ENCODE data around the gene CCDC60.

The CCDC60 gene

DNA sequence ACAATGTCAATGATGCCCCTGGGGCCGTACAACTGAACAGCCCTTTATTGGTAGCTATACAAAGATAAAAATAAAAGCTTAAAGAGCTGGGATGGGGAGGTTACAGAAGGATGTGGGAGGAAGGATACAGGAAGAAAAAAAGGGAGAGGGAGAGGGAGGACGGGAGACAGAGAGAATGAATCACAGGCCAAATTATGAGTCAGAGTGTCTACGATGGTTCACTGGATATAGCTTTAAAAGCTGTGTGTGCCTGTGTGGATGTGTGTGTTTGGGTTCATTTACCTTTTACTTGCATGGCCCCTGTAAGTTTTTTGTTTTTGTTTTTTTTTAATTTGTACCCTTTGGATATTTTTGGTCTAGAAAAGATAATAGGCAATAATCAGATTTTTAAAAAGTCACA, 111.9 kb downstream of the CCDC60 start:
- no peak for DNase-seq (ENCODE audit: low read depth in 2 of 2)

DNA sequence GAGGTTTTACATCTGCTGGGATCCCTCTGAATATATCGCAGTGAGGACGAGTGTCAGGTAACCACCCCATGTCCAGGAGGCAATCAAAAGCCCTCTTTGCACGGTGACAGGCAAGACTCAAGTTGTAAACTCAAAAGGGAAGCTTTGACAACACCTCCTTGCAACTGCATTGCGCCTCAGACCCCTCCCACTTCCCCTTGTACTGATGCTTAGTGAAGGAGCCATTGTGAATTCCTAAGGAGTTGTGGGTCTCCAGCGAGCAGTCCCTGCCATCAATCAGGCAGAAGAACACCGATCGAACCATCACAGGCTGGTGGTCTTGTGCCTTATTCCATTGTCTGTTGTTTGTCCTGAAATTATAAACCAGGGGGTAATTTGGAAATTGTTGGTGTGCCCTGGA, 112.6 kb downstream of the CCDC60 start:
- no peak for DNase-seq (ENCODE audit: low read depth in 2 of 2)

DNA sequence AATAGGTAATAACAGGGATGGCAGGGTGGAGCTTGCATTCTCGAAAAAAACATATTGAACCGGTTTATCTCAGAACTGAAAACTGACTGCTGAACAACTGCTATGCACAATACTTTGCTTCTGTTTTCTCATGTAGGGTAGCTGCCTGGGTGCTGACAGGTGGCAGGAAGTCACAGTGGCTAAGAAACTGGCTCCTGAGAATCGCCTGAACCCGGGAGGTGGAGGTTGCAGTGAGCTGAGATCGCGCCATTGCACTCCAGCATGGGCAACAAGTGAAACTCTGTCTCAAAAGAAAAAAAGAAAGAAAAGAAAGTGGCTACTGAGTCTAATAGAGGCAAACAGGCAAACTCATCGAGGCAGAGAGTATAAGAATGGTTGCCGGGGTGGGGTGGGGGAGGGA, 113.1 kb downstream of the CCDC60 start:
- no peak for DNase-seq (ENCODE audit: low read depth in 2 of 2)

DNA sequence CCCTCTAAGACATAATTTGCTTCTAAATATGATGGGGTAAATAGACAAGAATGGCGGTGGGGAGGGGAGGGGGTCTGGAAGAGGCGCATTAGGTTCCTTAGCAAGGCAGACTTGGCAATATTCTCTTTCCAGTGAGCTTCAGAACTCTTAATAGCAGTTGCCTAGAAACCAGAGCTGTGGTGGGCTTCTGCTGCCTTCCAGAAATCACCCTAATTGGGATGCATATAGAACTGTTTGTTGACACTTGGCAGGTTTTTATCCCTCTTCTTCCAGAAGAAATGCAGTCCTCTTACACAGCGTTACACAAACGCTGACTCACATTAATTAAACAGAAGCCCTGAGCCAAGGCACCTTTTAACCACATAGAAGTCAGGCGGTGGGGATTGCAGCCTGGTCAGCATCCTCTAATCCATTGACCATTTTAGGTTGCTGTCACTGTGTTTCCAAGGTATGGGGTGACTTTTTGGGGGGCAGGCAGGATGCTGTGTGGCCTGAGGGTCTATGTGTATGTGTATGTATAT, 114.1 kb downstream of the CCDC60 start:
- no peak for DNase-seq (ENCODE audit: low read depth in 2 of 2)

DNA sequence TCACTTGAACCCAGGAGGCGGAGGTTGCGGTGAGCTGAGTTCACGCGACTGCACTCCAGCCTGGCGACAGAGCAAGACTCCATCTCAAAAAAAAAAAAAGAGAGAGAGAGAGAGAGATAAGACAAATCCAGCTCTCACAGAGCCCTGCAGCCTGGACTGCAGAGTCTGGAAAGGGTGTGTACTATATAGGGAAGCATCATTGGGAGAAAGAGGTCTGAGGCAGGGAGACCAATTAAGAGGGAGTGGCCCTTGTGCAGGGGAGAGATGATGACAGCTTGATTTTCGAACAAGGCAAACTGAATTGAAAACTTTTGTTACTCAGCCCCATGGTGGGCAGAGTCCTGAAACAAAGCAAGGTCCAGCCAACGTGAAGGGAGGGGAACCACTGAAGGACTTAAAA, 116.2 kb downstream of the CCDC60 start:
- no peak for DNase-seq (ENCODE audit: low read depth in 2 of 2)

DNA sequence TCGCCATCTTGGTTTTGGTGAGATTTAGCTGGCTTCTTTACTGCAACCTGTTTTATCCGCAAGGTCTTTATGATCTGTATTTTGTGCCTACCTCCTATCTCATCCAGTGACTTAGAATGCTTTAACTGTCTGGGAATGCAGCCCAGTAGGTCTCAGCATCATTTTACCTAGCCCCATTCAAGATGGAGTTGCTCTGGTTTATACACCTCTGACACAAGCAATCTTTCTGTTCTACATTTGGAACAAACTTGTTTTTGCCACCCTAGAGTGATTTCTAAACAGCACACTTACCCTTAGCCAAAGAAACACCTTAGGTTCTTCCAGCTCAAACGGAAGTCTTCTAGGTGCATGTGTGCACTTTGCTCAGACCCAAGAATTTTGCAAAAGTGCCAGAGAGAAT, 122.3 kb downstream of the CCDC60 start:
- no peak for DNase-seq (ENCODE audit: low read depth in 2 of 2)

DNA sequence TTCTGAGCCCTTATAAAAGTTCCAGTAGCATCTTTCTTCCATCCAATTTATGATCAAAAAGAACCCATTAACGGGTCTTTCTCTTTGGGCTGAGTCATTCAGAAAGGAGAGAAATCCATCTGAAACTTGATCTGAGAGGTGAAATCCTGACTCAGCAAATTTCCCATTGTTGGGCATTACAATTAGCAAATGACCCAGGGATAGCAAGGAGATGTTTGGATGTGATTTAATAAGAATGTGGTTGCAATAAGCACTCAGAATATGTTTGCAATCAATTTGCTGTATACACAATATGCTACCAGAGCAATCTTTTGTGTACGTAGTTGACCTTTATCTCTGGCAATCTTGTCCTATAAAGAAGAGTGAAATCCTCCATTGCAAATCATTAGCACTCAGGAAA, 122.7 kb downstream of the CCDC60 start:
- DNase-seq (ENCODE audit: low read depth in 2 of 2), result no peak

DNA sequence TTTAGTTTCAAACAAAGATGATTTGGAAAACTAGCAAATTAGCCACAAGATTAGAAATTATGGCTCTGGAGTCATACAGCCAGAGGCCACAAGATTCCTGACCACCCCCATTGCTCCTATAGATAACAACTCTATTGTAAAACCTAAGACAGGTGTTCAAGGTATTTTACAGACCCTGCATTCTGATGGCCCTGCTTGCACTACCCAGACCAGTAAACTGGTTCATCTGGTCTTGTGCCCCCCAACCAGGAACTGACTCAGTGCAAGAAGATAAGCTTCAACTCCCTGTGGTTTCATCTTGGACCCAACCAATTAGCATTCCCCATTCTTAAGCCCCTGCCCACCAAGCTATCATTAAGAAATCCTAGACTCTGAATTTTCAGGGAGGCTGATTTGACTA, 125.0 kb downstream of the CCDC60 start:
- no peak for DNase-seq (ENCODE audit: low read depth in 2 of 2)

DNA sequence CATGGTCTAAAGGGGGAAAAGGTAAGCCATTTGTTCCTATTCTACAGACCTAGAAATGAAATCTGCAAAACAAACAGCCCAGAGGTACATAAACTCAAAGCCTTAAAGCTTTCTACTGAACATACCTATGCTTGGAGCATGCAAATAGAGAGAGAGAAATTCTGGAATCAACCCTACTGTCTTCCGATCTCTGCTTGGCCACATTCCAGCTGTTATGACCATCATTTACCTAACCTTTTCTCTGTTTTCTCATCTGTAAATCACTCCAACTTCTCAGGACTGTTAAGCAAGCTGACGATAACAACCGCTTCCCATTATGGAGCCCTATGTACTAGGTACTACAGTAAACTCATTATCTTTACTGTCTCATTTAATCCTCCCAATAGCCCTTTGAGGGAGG, 126.3 kb downstream of the CCDC60 start:
- DNase-seq (ENCODE audit: low read depth in 2 of 2), result no peak

DNA sequence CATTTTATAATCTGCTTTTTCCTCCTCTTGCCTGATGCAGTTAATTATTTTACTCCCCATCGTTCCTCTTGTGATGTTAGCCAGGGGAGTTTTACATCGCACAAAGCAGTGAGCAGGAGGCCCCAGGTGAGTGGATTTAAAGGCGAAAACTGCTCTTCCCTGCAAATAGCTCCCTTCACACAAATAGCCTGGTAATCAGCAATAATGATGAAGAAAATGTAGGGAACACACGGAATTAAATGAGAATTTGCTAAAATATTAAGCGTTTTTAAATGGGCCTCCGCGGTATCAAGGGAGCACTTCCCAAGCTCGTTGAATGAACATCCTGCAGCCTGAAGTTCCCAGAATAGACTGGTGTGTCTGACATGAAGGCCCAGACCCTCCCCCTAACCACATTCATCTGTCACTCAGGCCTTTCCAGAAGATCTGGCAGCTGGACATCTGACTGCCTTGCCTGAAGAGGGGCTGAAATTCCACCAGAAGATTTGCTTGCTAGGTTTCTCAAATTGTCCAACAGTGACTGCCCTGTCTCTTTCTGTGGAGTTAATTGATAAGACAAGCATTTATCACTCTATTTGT, 127.2 kb downstream of the CCDC60 start:
- DNase-seq (ENCODE audit: low read depth in 2 of 2), result no peak

DNA sequence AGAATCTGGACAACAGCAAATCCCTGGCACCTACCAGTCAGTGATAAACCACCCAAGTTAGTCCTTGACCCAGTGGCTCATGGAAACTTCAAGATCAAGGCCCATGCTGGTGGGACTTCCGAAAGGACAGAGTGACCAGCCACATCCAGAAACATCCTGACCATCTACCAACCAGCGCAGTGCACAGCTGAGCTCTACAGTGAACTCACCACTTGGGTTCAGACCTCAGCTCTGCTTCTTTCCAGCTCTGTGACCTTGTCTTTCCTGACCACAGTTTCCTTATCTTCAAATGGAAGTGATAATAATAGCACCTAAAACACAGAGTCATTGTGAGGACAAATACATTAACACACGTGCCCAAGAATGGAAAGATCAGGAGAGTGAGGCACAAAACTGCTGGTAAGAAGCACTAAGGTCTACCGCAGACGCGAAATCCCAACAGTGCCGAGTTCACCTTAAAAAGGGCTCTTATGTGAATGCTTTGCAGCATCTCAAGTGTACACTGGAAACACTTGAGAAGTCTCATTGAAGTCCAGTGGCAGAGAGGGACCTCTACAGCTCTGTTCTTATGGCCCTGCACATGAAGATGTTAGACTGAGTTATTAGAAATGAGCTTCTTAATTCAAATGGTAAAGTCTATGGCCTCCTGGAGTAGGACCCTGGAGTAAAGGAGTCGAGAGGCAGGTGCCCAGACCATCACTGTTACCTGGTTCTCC, 128.8 kb downstream of the CCDC60 start:
- no peak for DNase-seq (ENCODE audit: low read depth in 2 of 2)

DNA sequence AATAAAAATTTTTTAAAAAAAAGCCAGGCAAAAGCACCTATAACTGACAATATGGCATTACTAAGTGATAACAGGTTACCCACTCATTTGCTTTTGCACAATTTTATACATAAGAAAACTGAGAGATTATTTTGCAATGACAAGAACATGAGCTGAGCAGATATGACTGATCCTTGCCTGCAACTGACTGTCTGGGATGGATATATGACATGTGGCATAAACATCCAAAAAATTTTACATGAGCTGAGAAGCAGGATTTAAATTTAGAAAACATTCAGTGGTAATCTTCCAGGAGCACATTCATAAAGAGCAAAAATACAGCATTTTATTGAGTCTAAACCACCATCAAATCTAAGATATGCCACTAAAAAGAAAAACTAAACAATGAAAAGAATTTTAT, 133.8 kb downstream of the CCDC60 start:
- DNase-seq (ENCODE audit: low read depth in 2 of 2), result no peak

DNA sequence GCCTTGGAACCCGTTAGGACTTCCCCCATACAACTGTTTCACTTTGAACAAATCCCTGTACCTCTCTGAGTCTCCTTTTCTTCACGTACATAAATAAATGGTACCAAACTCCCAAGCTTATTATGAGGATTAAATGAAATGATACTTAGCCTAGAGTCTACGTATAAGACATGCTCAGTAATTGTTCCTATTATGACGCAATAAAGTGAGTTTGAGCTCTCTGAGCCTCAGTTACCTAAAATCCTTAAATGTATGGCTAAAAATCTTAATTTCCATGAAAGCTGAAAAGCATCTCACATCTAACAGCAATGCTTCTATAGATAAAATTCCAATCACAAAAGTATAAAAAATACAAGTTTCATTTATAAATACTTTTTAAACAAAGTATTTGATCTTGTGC, 141.1 kb downstream of the CCDC60 start:
- DNase-seq (ENCODE audit: low read depth in 2 of 2), result no peak

DNA sequence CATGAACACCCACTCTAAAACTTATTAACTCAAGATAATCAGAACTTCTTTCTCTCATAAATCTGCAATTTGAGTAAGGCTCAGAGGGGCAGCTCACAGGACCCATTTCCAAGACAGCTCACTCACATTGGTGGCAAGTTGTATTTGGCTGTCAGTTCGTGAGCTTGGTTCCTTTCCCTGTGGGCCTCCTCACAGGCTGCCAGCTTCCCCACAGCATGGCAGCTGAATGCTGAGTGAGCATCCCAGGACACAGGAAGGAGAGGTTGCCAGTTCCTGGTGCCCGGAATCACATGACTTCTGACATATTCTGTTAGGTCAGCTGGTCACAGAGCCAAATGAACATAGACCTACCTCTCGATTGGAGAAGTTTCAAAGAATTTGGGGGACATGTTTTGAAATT, 142.4 kb downstream of the CCDC60 start:
- no peak for DNase-seq (ENCODE audit: low read depth in 2 of 2)

DNA sequence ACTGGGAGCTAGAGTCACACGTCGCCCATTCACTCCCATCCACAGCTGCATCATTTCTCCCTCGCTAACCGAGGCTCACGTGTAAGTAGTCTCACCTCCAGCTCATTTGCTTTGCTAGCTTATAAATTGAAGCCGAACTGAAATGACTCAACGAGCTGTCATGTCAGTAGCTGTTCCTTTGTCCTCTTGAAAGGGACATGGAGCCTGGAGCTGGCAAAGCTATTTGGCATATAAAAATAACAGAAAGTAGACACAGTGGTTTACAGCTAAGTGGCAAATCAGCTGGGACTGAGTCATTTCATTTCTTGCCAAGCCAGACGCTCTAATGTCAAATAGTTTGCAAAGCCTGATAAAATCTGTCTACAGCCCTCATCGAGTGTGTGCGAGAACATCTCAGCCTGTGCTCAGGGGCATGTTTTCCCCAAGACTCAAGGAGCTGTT, 144.6 kb downstream of the CCDC60 start:
- DNase-seq (ENCODE audit: low read depth in 2 of 2), result no peak

DNA sequence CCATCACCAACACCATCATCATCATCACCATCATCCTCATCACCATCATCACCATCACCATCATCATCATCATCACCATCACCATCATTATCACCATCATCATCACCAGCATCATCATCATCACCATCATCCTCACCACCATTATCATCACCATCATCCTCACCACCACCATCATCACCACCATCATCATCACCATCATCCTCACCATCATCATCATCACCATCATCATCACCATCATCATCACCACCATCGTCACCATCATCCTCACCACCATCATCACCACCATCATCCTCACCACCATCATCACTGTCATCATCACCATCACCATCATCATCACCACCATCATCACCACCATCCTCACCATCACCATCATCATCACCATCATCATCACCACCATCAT, 146.0 kb downstream of the CCDC60 start:
- DNase-seq (ENCODE audit: low read depth in 2 of 2), result no peak

DNA sequence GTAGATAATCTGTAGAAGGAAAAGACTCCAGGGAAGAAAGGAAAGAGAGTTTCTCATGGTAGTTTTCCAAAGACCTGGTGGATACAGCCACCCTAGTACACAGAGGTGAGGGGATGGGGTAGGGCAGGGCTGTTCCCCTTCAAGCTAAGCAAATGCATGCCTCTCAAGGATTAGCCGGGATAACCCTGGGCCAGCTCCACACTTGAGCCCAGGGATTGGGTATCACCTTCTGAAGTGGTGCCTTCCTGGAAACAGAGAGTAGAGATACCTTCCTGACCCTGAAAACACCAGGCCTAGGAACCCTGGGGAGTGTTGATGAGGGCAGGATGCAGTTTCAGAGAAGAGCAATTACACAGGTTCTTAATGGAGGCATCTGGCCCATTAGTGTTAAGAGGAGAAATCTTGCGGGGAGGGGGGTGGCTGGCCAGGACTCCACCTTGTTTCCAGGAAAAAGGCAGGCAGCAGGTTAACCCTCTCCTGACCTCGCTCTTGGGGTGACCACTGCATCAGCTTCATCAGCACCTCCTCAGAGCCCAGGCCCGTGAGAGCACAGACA, 152.1 kb downstream of the CCDC60 start:
- DNase-seq (ENCODE audit: low read depth in 2 of 2), result no peak

DNA sequence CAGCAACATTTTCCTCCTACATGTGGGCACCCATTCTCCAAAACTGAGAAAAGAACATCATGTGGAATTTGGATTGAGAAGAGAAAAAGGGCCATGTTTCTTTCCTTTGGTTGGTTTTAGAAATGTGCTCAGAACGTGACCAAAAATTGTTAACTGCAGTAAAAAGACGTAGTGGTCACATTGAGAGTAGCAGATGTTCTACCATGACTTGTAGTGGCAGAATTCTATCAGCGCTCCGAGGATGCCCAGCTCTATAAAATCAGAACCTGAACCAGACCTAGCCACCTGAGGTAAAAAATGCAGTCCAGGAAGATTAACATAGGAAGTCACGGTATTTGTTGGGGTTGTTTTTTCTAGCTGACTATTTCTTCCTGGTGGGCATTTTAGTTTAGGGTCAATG, 157.3 kb downstream of the CCDC60 start:
- DNase-seq (ENCODE audit: low read depth in 2 of 2), result no peak

DNA sequence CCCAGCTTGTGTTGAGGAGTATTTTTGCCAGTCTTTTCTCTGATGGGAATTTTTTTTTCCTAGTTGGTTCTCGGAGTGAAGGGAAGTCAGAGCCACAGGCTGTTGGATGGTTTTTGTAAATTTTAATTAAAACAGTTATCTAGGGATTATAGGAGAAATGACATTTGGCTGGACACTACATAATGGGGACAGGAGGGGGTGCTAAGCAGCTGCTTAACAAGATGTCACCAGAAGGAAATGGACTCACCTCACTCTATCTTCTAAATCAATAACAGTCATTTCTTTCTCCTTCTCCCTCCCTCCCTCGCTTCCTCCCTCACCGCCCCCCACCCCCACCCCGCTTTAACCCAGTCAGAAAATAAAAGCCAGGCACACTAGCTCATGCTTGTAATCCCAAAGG, 165.7 kb downstream of the CCDC60 start:
- no peak for DNase-seq (ENCODE audit: low read depth in 2 of 2)

DNA sequence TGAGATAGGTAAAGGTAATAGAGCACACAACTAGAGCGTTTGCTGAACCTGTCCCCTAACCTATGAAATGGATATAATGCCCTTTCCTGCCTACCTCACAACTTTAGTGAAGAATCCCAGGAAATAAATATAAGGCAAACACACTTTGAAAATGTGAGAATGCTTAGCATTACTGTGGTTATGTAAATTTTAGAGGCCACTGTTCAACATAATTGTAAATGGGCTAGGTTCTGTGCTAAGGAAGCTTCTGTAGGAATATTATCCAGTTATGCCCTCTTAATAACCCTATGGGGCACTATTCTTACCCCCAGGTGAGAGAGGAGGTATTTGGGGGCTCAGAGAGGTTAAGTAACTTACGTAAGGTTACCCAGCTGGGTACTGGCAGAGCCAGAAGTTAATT, 166.5 kb downstream of the CCDC60 start:
- no peak for DNase-seq (ENCODE audit: low read depth in 2 of 2)

DNA sequence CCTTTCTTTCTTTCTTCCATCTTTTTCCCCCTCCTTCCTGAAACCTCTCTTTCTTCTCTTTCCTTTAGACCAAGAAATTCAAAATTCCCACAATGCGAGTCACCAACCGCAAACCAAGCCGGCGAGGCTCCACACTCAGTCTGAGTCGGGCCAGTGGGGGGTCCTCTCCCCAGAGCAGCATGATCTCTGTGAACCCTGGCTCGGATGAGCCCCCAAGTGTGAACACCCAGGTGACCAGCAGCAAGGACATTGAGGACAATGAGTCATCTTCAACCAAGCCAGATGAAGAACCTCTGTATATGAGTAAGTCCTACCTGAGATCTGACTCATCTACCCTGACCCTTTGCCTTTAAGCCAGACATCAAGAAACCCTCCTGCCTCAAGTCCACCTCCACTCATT, 170.5 kb downstream of the CCDC60 start:
- DNase-seq (ENCODE audit: low read depth in 2 of 2), result no peak

DNA sequence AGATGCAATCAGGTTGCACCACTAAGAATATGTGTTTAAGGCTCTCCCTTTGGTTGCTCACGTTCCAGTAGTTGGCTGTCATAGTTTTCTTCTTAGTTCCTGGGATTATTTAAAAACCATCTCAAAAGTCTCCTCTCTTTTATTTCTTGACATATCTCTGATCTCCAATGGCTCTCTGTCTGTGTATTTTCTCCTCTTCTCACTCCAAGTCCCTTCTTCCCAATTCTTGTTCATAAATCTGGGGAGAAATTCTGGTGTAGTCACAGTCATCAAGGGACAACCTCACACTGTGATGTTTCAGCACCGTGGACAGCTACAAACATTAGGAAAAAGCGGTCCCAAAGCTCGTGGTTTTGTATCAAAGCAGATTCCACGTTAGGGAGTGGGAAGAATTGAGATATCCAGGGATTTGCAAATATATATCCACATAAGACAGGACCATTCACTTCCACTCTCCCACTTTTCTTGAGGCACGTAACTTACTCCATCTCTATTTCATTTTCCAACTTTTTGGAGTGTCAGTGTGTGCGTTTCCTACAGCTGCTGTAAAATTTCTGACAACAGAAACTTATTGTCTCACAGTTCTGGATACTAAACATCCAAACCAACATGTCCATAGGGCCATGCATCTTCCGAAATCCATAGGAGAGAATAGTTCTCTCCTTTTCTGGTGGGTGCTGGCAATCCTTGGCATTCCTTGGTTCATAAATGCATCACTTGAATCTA, 178.4 kb downstream of the CCDC60 start:
- DNase-seq (ENCODE audit: low read depth in 2 of 2), result no peak

DNA sequence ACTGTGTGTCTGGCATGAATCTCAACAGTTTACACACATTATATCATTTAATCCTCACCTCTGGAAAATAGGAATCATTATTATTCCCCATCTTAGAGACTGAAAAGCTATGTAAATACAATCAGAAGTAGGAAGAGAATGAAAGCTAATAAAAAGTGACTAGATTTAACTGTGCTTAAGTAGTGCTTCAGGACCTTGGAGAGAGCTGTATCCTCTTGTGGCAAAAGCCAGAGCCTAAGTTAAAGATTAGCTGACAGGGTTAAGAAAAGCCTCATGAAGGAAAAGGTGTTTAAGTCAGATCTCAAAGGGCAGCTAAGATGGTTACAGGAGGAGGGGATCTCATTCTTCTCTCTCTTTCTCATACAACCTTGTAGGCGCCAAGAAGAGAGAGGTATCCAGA, 193.7 kb downstream of the CCDC60 start:
- no peak for DNase-seq (ENCODE audit: low read depth in 2 of 2)
